ENCODE data around the gene FOXO3B. TPM values are rescaled to one million over a fixed set of nuclear protein-coding genes. Genes with fewer than 3 reads are reported as not detected.
A peak's percentile ranks its signal among the peaks of the same experiment; 100 is the strongest.
"Not testable (repeated sequence)": the region's sequence is repeated elsewhere in the genome, so short reads cannot be mapped to it uniquely, and the experiment has no call there.

Gene FOXO3B
- total and polyA plus RNA-seq, 7 experiments from 2014 or later: 2.4 to 9.6 (median 4.5) TPM

GRCh38 chr17:18676928-18677327, 5.2 kb downstream of the FOXO3B start:
- CTCF ChIA-PET; POLR2A ChIA-PET; H3K4me3 ChIP-seq (ENCODE audit: low read length); H3K4me1 ChIP-seq (ENCODE audit: control insufficient read depth in 2 of 2, insufficient read depth in 2 of 2, low read length in 2 of 2); intact Hi-C loops (cut with micrococcal nuclease); DNase-seq; H3K4me3 Mint-ChIP-seq; H3K27me3 Mint-ChIP-seq; ATAC-seq; H3K27ac ChIP-seq (ENCODE audit: low read depth, low read length); H3K27me3 ChIP-seq (ENCODE audit: control insufficient read depth in 2 of 2, insufficient read depth in 2 of 2, low read length in 2 of 2); H3K36me3 ChIP-seq (ENCODE audit: control insufficient read depth in 2 of 3, insufficient read depth in 3 of 3, low read length in 3 of 3); H3K9me3 ChIP-seq (ENCODE audit: control insufficient read depth in 2 of 3, low read length in 3 of 3): not testable (repeated sequence)
- Mint-ChIP-seq H3K36me3 (peaks cover 0 to 38% (median 26%) of the 10 kb centered on the region in 5 donors), H3K4me1 (peaks cover 0 to 19% (median 11%) of the 10 kb centered on the region in 7 donors), H3K27ac (peak overlapping the region in 1 of 9 donors; percentile 45), H3K9me3 (peaks cover 0 to 15% (median 2%) of the 10 kb centered on the region in 11 donors)

GRCh38 chr17:18672395-18673227, 9.5 kb downstream of the FOXO3B start:
- Mint-ChIP-seq H3K36me3 (peaks cover 5 to 58% (median 47%) of the 10 kb centered on the region in 5 donors), H3K9me3 (peaks cover 0 to 28% (median 13%) of the 10 kb centered on the region in 11 donors)
- H3K27me3 Mint-ChIP-seq; H3K27me3 ChIP-seq (ENCODE audit: control insufficient read depth in 2 of 2, insufficient read depth in 2 of 2, low read length in 2 of 2); H3K4me3 ChIP-seq (ENCODE audit: low read length); DNase-seq; ATAC-seq; H3K27ac ChIP-seq (ENCODE audit: low read depth, low read length); H3K4me1 ChIP-seq (ENCODE audit: control insufficient read depth in 2 of 2, insufficient read depth in 2 of 2, low read length in 2 of 2); H3K27ac Mint-ChIP-seq; H3K4me1 Mint-ChIP-seq; intact Hi-C loops (cut with micrococcal nuclease); POLR2A ChIA-PET; H3K4me3 Mint-ChIP-seq; CTCF ChIA-PET; H3K9me3 ChIP-seq (ENCODE audit: control insufficient read depth in 2 of 3, low read length in 3 of 3): not testable (repeated sequence)
- peaks cover 0 to 15% (median 0%) of the 10 kb centered on the region in 3 experiments for H3K36me3 ChIP-seq (ENCODE audit: control insufficient read depth in 2 of 3, insufficient read depth in 3 of 3, low read length in 3 of 3)

GRCh38 chr17:18668625-18669024, 13.5 kb downstream of the FOXO3B start:
- intact Hi-C loops (cut with micrococcal nuclease): not testable (repeated sequence)

GRCh38 chr17:18667535-18667934, 14.6 kb downstream of the FOXO3B start:
- H3K36me3 ChIP-seq (ENCODE audit: control insufficient read depth in 2 of 3, insufficient read depth in 3 of 3, low read length in 3 of 3): peaks cover 0 to 15% (median 0%) of the 10 kb centered on the region in 3 experiments
- ATAC-seq; H3K27me3 ChIP-seq (ENCODE audit: control insufficient read depth in 2 of 2, insufficient read depth in 2 of 2, low read length in 2 of 2); H3K4me1 Mint-ChIP-seq; POLR2A ChIA-PET; H3K4me1 ChIP-seq (ENCODE audit: control insufficient read depth in 2 of 2, insufficient read depth in 2 of 2, low read length in 2 of 2); H3K4me3 ChIP-seq (ENCODE audit: low read length); H3K4me3 Mint-ChIP-seq; H3K27me3 Mint-ChIP-seq; DNase-seq; intact Hi-C loops (cut with micrococcal nuclease); H3K27ac Mint-ChIP-seq; CTCF ChIA-PET; H3K27ac ChIP-seq (ENCODE audit: low read depth, low read length); H3K9me3 ChIP-seq (ENCODE audit: control insufficient read depth in 2 of 3, low read length in 3 of 3): not testable (repeated sequence)
- Mint-ChIP-seq H3K9me3 (peaks cover 0 to 58% (median 29%) of the 10 kb centered on the region in 11 donors), H3K36me3 (peaks cover 9 to 35% (median 35%) of the 10 kb centered on the region in 5 donors)

More at GRCh38 chr17:18668625-18669024, 13.5 kb downstream of the FOXO3B start:
- DNase-seq; ATAC-seq; H3K9me3 ChIP-seq (ENCODE audit: control insufficient read depth in 2 of 3, low read length in 3 of 3); H3K27me3 Mint-ChIP-seq; H3K27ac ChIP-seq (ENCODE audit: low read depth, low read length); CTCF ChIA-PET; H3K4me3 ChIP-seq (ENCODE audit: low read length); H3K27ac Mint-ChIP-seq; H3K4me1 ChIP-seq (ENCODE audit: control insufficient read depth in 2 of 2, insufficient read depth in 2 of 2, low read length in 2 of 2); H3K27me3 ChIP-seq (ENCODE audit: control insufficient read depth in 2 of 2, insufficient read depth in 2 of 2, low read length in 2 of 2); H3K4me3 Mint-ChIP-seq; POLR2A ChIA-PET; H3K4me1 Mint-ChIP-seq: not testable (repeated sequence)
- peaks cover 0 to 15% (median 0%) of the 10 kb centered on the region in 3 experiments for H3K36me3 ChIP-seq (ENCODE audit: control insufficient read depth in 2 of 3, insufficient read depth in 3 of 3, low read length in 3 of 3)
- Mint-ChIP-seq H3K36me3 (peaks cover 5 to 37% (median 34%) of the 10 kb centered on the region in 5 donors), H3K9me3 (peaks cover 0 to 47% (median 20%) of the 10 kb centered on the region in 11 donors)

- H3K27me3 Mint-ChIP-seq; H3K4me1 Mint-ChIP-seq; CTCF ChIA-PET; ATAC-seq; H3K4me3 Mint-ChIP-seq; H3K27ac Mint-ChIP-seq; H3K27ac ChIP-seq (ENCODE audit: low read depth, low read length); POLR2A ChIA-PET; H3K27me3 ChIP-seq (ENCODE audit: control insufficient read depth in 2 of 2, insufficient read depth in 2 of 2, low read length in 2 of 2); H3K4me3 ChIP-seq (ENCODE audit: low read length); H3K36me3 ChIP-seq (ENCODE audit: control insufficient read depth in 2 of 3, insufficient read depth in 3 of 3, low read length in 3 of 3); H3K4me1 ChIP-seq (ENCODE audit: control insufficient read depth in 2 of 2, insufficient read depth in 2 of 2, low read length in 2 of 2); DNase-seq; intact Hi-C loops (cut with micrococcal nuclease): not testable (repeated sequence)
- Mint-ChIP-seq H3K36me3 (peaks cover 9 to 32% (median 28%) of the 10 kb centered on the region in 5 donors), H3K9me3 (peaks cover 0 to 70% (median 34%) of the 10 kb centered on the region in 11 donors)
- peaks cover 0 to 15% (median 11%) of the 10 kb centered on the region in 3 experiments for H3K9me3 ChIP-seq (ENCODE audit: control insufficient read depth in 2 of 3, low read length in 3 of 3)
Measured at GRCh38 chr17:18666326-18666725, 15.8 kb downstream of the FOXO3B start.

- H3K36me3 Mint-ChIP-seq; POLR2A ChIA-PET; H3K4me1 Mint-ChIP-seq; H3K27ac ChIP-seq (ENCODE audit: low read depth, low read length); H3K27me3 ChIP-seq (ENCODE audit: control insufficient read depth in 2 of 2, insufficient read depth in 2 of 2, low read length in 2 of 2); CTCF ChIA-PET; H3K4me3 ChIP-seq (ENCODE audit: low read length); ATAC-seq; H3K27me3 Mint-ChIP-seq; H3K4me1 ChIP-seq (ENCODE audit: control insufficient read depth in 2 of 2, insufficient read depth in 2 of 2, low read length in 2 of 2); H3K27ac Mint-ChIP-seq; DNase-seq; H3K36me3 ChIP-seq (ENCODE audit: control insufficient read depth in 2 of 3, insufficient read depth in 3 of 3, low read length in 3 of 3); intact Hi-C loops (cut with micrococcal nuclease); H3K4me3 Mint-ChIP-seq: not testable (repeated sequence)
- H3K9me3 Mint-ChIP-seq: peaks cover 0 to 64% (median 33%) of the 10 kb centered on the region in 11 donors
- peaks cover 0 to 22% (median 12%) of the 10 kb centered on the region in 3 experiments for H3K9me3 ChIP-seq (ENCODE audit: control insufficient read depth in 2 of 3, low read length in 3 of 3)
Measured at GRCh38 chr17:18661924-18662624, 20.0 kb downstream of the FOXO3B start.
